AG04450 (cell line): Measurements from ENCODE around the gene FCHSD2. TPM values are rescaled to one million over a fixed set of nuclear protein-coding genes. Genes with fewer than 3 reads are reported as not detected.

Experiments
- CTCF ChIA-PET: fragments of 300-600, 350-600 bp; formaldehyde crosslinking; extraction: SDS; loops from one replicate; lab custom pipeline; 2022; ENCODE audit warnings: antibody characterized with exemption, inconsistent platforms; lab: Charles Lee
- POLR2A ChIA-PET: fragments of 350-600 bp; formaldehyde crosslinking; extraction: SDS; loops from one replicate; lab custom pipeline; 2021; ENCODE audit warnings: antibody characterized with exemption, inconsistent platforms; lab: Yijun Ruan, JAX
- DNase-seq: peaks from one replicate; pipeline ENCODE4 v3.0.0-alpha.2; 2011; ENCODE audit warnings: low read depth, low spot score
- H3K27ac ChIP-seq: one replicate; pipeline ENCODE4 v1.5.1; 2012; ENCODE audit warnings: low read depth, low read length, control low read depth
- H3K27me3 ChIP-seq: one replicate; pipeline ENCODE4 v1.6.0; 2012; ENCODE audit warnings: low read length; ENCODE audit not compliant: control insufficient read depth, insufficient read depth
- H3K4me3 ChIP-seq: 2 replicates; pipeline ENCODE4 v1.5.1; 2011; ENCODE audit warnings: mild to moderate bottlenecking, low read depth, low read length, control low read depth
- H3K9me3 ChIP-seq: 2 replicates; pipeline ENCODE4 v1.5.1; 2012; ENCODE audit warnings: low read length; ENCODE audit not compliant: control insufficient read depth, insufficient read depth
- CTCF ChIP-seq: IDR thresholded peaks from 2 replicates; pipeline ENCODE4 v1.5.1; 2011; ENCODE audit warnings: low read depth, low read length, control low read depth, inconsistent platforms
- polyA plus RNA-seq: library from polyadenylated mRNA; depleted of rRNA; stranded (reverse); fragments of >200 nt; gene quantifications from 2 replicates; pipeline ENCODE4 v1.2.3, GENCODE V29; 2011

FCHSD2 gene
- polyA plus RNA-seq, 1 experiment = 24.7 TPM

DNA sequence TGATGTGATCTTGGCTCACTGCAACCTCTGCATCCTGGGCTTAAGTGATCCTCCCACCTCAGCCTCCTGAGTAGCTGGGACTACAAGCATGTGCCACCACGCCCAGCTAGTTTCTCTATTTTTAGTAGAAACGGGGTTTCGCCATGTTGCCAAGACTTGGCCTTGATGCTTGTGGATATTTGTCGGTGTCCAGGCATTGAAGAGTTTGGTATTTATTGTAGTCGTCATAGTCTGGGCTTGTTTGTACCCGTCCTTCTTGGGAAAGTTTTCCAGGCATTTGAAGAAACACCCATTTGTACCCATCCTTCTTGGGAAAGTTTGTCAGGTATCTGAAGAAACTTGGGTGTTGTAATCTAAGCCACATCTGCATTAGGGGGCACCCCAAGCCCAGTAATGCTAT lies 28.7 kb downstream of the FCHSD2 start:
- POLR2A ChIA-PET = interaction anchor here (0.5 kb wide), 1 partner anchor 31 kb away, joined by 6 read pairs; no protein-coding TSS in a partner anchor
- CTCF ChIA-PET = interaction anchor here (0.7 kb wide), 1 partner anchor 115 kb away, joined by 6 read pairs; no protein-coding TSS in a partner anchor

DNA sequence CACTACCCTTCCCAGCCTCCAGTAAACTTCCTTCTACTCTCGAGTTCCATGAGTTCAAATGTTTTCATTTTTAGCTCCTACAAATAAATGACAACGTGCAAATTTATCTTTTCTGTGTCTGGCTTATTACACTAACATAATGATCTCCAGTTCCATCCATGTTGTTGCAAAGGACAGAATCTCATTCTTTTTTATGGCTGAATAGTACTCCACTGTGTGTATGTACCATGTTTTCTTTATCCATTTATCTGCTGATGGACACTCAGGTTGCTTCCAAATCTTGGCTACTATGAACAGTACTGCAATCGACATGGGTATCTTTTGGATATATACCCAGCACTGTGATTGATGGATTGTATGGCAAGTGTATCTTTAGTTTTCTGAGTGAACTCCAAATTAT lies 34.5 kb downstream of the FCHSD2 start:
- CTCF ChIA-PET = no interaction called here
- DNase-seq = no peak
- POLR2A ChIA-PET = no interaction called here

More for the DNA sequence above, 28.7 kb downstream of the FCHSD2 start:
- Histone ChIP-seq H3K9me3 (no peaks in the 10 kb centered on the region), H3K4me3 (no peak overlapping the region), H3K27ac (no peak overlapping the region), H3K27me3 (no peaks in the 10 kb centered on the region)
- TF ChIP-seq CTCF = no peak
- DNase-seq = no peak

GRCh38 chr11:73106347-73106746 lies 35.8 kb downstream of the FCHSD2 start:
- Histone ChIP-seq H3K27me3 (no peaks in the 10 kb centered on the region), H3K4me3 (no peak overlapping the region), H3K27ac (no peak overlapping the region), H3K9me3 (no peaks in the 10 kb centered on the region)
- DNase-seq = no peak
- no peak for TF ChIP-seq CTCF
- POLR2A ChIA-PET = no interaction called here
- CTCF ChIA-PET = no interaction called here

More for the DNA sequence above, 34.5 kb downstream of the FCHSD2 start:
- no peak overlapping the region for H3K4me3 ChIP-seq
- H3K9me3 ChIP-seq = no peaks in the 10 kb centered on the region
- no peak for TF ChIP-seq CTCF
- no peaks in the 10 kb centered on the region for H3K27me3 ChIP-seq
- no peak overlapping the region for H3K27ac ChIP-seq

GRCh38 chr11:73100578-73100977 lies 41.5 kb downstream of the FCHSD2 start:
- no peak overlapping the region for H3K4me3 ChIP-seq
- ChIA-PET POLR2A (no interaction called here), CTCF (no interaction called here)
- H3K9me3 ChIP-seq = no peaks in the 10 kb centered on the region
- H3K27ac ChIP-seq = no peak overlapping the region
- no peak for TF ChIP-seq CTCF
- no peak for DNase-seq
- no peaks in the 10 kb centered on the region for H3K27me3 ChIP-seq

GRCh38 chr11:73099512-73100266 lies 42.4 kb downstream of the FCHSD2 start:
- H3K27ac ChIP-seq = no peak overlapping the region
- H3K9me3 ChIP-seq = no peaks in the 10 kb centered on the region
- no peak overlapping the region for H3K4me3 ChIP-seq
- no peaks in the 10 kb centered on the region for H3K27me3 ChIP-seq
- CTCF ChIA-PET = no interaction called here
- no peak for TF ChIP-seq CTCF
- no peak for DNase-seq
- POLR2A ChIA-PET = no interaction called here
